Measurements from ENCODE around the gene SPPL2A.

Gene SPPL2A

DNA sequence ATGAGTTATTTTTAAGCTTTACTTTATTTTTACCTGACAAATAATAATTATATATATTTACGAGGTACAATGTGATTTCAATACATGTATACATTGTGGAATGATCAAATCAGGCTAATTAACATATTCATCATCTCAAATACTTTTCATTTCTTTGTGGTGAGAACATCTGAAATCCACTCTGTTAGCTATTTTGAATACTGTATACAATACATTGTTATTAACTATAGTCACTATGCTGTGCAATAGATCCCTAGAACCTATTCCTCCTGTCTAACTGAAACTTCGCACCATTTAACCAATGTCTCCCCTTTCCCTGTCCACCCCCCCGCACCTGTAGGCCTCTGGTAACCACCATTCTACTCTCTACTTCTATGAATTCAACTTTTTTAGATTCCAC, 7.9 kb upstream of the SPPL2A start:
- no peak for DNase-seq (ENCODE audit: insufficient read length, low spot score)
- no peak for FAIRE-seq
- TF ChIP-seq, protein P1, sequence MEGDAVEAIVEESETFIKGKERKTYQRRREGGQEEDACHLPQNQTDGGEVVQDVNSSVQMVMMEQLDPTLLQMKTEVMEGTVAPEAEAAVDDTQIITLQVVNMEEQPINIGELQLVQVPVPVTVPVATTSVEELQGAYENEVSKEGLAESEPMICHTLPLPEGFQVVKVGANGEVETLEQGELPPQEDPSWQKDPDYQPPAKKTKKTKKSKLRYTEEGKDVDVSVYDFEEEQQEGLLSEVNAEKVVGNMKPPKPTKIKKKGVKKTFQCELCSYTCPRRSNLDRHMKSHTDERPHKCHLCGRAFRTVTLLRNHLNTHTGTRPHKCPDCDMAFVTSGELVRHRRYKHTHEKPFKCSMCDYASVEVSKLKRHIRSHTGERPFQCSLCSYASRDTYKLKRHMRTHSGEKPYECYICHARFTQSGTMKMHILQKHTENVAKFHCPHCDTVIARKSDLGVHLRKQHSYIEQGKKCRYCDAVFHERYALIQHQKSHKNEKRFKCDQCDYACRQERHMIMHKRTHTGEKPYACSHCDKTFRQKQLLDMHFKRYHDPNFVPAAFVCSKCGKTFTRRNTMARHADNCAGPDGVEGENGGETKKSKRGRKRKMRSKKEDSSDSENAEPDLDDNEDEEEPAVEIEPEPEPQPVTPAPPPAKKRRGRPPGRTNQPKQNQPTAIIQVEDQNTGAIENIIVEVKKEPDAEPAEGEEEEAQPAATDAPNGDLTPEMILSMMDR (IDR thresholded peaks at IDR 0.05; ENCODE audit: insufficient read depth, missing control alignments) = no peak

DNA sequence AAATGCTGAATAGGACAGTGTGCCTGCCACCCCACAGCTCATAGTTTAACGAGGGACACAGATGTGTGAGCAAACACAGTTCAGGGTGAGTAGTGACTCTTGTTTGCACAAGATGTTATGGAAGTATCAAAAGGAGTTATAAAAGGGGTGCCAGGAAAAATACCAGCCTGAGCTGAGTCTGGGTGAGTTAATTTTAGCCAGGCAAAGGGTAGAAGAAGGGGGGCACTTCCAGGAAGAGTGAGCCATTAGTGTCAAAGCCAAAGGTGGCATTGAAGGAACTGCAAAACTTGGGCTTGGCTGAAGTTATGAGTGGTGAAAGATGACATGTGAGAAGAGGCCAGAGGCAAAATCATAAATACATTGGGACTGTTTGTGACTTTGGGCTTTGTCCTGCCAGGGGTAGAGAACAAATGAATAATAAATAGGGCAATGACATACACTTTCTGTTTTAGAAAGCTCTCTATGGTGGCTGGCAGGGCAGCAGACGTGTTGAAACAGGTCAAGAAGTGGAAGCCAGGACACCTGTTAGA, 1.9 kb upstream of the SPPL2A start:
- FAIRE-seq (no peak), DNase-seq (ENCODE audit: insufficient read length, low spot score) (no peak)
- TF ChIP-seq, protein P1 (IDR thresholded peaks at IDR 0.05; ENCODE audit: insufficient read depth, missing control alignments) = no peak

DNA sequence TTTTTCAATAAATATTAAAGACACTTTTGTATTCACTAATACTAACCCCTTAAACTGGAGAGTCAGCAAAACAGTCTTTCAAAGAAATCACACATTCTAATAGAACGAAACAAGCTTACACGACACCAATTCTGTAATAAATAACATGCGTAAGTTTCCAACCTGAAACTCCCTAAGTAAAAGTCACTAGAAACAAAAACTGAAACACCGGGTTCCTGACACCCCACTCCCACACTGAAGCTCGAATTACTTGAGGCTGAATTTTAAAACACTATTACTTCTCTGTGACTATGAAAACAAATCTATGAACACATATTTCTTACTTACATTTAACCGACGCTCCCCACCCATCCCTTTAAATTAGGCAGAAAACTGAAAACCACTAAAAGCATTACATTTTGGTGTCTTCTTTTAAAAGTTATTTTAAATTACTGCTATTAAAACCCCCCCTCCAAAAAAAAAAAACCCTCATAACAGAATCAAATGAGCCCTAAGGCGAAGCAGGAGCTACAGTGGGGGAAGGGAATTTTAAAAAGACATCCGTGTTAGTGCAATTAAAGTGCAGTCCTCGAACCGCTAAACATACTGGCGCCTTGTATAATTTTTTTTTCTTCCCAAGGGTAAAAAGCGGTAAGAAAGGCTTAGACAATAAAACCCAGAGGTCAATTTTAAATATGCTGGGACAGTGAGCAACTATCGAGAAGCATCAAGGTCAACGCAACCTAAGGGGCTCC, 878 bp downstream of the SPPL2A start:
- DNase-seq (ENCODE audit: insufficient read length, low spot score) (no peak), FAIRE-seq (no peak)
- TF ChIP-seq, protein P1 (IDR thresholded peaks at IDR 0.05; ENCODE audit: insufficient read depth, missing control alignments) = no peak

DNA sequence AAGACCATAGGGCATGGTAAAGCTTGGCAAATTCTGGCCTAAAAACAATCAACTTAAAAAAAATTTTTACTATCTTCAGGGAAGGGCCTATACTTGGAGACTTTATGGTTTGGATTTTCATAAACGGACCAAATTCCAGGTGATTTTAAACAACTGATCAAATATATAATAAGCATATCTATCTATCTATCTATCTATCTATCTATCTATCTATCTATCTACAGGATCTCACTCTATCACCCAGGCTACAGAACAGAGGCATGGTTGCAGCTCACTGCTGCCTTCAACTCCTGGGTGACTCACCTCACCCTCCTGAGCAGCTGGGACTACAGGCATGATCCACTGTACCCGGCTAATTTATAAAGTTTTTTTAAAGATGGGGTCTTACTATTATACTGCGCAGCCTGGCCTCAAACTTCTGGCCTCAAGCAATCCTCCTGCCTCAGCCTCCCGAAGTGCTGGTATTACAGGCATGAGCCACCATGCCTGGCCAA, 6.7 kb downstream of the SPPL2A start:
- TF ChIP-seq, protein P1 (IDR thresholded peaks at IDR 0.05; ENCODE audit: insufficient read depth, missing control alignments) = no peak
- no peak for DNase-seq (ENCODE audit: insufficient read length, low spot score)
- FAIRE-seq = no peak

DNA sequence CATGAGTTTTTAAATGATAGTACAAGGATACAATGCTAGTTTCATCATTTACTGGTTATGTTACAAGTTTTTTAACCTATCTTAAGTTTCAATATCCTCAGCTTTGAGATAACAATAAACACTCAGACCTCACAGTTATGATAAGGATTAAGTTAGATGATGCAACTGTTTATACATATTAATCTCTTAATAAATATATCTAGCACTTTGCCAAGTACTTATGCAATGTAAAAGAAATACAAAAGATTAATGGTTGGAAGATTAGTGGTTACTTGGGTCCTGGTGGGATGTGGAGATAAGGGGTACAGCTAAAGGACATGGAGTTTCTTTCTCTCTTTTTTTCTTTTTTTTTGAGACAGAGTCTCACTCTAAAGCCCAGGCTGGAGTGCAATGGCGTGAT, 12.0 kb downstream of the SPPL2A start:
- DNase-seq (ENCODE audit: insufficient read length, low spot score) (no peak), FAIRE-seq (no peak)
- TF ChIP-seq, protein P1 (IDR thresholded peaks at IDR 0.05; ENCODE audit: insufficient read depth, missing control alignments) = no peak

DNA sequence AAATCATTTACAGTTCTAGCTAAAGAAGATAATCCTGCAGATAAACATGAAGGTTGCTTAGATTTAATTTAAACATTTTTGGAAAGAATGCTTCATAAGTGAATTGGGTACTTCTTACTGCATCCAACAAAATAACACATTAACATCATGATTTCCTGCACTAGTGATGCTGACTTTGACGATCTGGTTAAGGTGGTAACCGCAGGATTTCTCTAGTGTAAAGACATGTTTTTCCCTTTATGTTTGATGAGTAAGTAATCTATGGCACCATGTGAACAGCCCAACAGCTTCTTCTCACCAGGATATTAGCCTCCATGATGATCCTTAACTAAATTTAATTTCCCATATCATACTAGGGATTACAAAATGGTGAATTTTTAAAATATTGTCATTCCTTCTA, 14.1 kb downstream of the SPPL2A start:
- TF ChIP-seq, protein P1 (IDR thresholded peaks at IDR 0.05; ENCODE audit: insufficient read depth, missing control alignments) = no peak
- DNase-seq (ENCODE audit: insufficient read length, low spot score) (no peak), FAIRE-seq (no peak)

DNA sequence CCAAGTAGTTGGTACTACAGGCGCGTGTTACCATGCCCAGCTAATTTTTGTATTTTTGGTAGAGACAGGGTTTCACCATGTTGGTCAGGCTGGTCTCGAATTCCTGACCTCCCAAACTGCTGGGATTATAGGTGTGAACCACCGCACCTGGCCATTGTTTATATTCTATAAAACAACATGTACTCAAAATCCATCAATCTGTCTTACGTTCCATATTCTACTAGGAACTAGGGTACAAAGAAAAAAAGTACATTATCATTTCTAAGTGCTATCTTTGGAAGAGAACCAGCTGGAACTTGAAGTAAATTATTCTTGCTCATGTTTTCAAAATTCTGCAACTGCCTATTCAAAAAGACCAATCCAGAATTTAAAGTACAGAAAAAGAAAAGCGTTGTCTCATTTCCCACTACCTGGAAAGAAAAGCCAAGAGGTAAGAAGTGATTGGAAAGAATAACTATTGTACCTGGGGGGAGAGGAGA, 15.2 kb downstream of the SPPL2A start:
- DNase-seq (ENCODE audit: insufficient read length, low spot score) (no peak), FAIRE-seq (no peak)
- TF ChIP-seq, protein P1 (IDR thresholded peaks at IDR 0.05; ENCODE audit: insufficient read depth, missing control alignments) = no peak
